HG02840 (cell line): ENCODE measurements around the gene QPCT.
"Not testable (repeated sequence)": the region's sequence is repeated elsewhere in the genome, so short reads cannot be mapped to it uniquely, and the experiment has no call there.

ENCODE experiments used
- ATAC-seq: cut with Tn5 transposase; IDR thresholded peaks from one replicate; pipeline ENCODE4 v1.9.1; 2021; ENCODE audit warnings: mild to moderate bottlenecking, moderate library complexity, moderate number of reproducible peaks; ENCODE audit not compliant: unreplicated experiment, low FRiP score

The QPCT gene

GRCh38 chr2:37389395-37389794 is 45.0 kb downstream of the QPCT start:
- no peak for ATAC-seq

GRCh38 chr2:37389989-37390765 is 45.7 kb downstream of the QPCT start:
- ATAC-seq, result peak; percentile 95

DNA sequence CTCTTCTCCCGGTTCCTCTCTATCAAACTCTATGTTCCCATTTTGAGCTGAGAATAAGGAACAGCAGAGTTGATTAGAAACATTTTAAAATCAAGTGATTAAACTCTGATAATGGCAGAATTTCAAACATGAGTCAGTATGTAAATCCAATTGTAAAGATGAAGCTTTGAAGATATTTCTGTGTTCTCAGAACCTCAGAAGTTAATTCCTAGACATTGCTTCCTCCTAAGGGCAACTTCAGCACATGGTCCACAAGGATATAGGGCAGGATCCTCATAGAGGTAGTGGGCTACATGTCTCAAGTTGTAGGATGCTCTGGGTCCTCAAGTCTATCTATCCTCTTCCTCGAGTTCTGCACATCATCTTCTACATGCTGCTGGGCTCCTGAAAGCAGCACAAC is 46.3 kb downstream of the QPCT start:
- ATAC-seq, result no peak

- ATAC-seq, result no peak
Observed at GRCh38 chr2:37391711-37392110, 47.3 kb downstream of the QPCT start.

GRCh38 chr2:37392428-37392827 is 48.0 kb downstream of the QPCT start:
- no peak for ATAC-seq

DNA sequence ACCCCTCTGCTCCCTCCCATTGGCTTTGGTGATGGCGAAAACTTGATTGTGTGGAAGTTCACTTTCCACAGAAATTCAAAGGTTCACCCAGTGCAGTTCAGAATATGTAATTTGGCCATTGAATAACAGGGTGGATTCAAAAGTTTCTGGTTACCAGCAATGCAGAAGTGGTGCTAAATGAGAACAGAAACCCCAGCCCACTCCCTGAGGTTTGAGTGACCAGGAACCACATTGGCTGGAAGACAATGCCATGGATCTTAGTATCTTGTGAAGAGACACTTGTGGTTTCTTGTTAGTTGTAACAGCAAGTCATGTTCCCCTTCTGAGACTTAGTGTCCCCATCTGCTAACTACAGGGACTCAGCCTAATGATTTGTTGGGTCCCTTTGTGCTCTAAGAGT is 49.8 kb downstream of the QPCT start:
- ATAC-seq, result no peak

- ATAC-seq, result no peak
Observed at GRCh38 chr2:37394796-37395555, 50.5 kb downstream of the QPCT start.

DNA sequence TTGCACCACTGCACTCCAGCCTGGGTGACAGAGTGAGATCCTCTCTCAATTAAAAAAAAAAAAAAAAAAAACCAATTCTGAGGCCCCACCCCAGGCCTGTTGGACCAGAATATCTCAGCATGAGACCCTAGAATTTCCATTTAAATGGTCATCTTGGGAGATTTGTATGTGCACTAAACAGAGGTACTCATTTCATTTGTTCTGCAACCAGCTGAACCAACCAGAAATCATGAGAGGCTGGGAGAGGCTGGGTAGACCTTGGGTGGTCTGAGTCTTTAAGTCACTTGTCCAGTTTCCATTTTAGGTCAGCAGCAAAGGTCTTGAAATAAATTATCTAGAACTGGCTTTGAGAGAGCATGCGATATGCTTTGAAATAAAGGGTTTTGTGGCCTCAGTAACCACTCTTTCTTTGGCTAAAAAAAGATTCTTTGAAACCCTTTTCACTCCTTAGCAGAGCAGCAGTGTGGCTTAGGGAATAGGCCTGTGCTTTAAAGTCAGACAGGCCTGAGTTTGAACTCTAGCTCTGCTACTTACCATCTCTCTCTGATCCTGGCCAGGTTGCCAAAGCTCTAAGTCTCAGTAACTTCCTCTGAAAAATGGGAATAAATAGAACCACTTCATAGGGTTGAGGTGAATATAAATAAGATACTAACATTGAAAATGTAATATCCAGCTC is 52.6 kb downstream of the QPCT start:
- ATAC-seq, result no peak

DNA sequence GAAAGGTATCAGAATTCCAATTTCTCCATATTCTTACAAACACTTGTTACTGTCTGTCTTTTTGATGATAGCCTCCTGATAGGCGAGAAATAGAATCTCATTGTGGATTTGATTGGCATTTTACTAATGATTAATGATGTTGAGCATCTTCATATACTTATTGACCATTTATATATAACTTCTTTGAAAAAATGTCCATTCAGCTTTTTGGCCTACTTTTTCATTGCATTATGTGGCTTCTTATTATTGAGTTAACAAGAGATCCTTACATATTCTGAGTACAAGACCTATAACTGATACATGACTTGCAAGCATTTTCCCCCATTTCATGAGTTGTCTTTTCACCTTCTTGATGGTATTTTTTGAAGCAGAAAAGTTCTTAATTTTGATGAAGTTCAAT is 54.6 kb downstream of the QPCT start:
- no peak for ATAC-seq

- ATAC-seq, result no peak
Observed at GRCh38 chr2:37400041-37400440, 55.6 kb downstream of the QPCT start.

DNA sequence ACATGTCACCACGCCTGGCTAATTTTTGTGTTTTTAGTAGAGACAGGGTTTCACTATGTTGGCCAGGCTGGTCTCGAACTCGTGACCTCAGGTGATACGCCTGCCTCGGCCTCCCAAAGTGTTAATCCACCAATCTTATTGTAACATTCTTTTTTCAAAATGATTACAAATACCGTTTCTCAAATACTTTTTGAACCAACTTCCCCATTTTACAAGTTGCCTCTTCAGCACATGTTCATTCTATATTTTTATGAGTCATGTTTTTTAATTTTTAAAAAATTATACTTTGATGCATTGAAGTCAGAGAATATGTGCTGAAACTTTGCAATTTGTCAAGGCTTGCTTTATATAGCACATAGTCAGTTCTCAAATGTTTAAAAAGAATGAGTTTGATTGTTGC is 58.2 kb downstream of the QPCT start:
- ATAC-seq, result no peak

DNA sequence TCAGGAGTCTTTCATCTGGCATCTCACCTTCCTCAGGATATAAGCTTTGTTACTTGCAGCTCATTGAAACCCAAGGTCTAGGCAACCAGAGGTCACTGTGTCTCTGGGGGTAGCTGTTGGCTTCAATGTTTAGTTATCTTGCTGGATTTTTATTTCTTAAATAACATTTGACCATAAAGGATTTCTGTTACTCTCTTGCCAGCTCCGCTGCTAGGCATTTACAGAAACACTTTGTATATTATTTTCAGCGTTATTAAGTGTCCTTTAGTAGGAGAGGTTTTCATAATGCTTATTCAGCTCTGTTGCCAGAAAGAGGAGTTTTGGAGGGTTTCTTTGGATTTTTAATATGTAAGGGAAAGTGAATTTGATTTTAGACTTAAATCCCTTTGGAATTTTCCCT is 61.4 kb downstream of the QPCT start:
- no peak for ATAC-seq

GRCh38 chr2:37412231-37412630 is 67.8 kb downstream of the QPCT start:
- no peak for ATAC-seq

DNA sequence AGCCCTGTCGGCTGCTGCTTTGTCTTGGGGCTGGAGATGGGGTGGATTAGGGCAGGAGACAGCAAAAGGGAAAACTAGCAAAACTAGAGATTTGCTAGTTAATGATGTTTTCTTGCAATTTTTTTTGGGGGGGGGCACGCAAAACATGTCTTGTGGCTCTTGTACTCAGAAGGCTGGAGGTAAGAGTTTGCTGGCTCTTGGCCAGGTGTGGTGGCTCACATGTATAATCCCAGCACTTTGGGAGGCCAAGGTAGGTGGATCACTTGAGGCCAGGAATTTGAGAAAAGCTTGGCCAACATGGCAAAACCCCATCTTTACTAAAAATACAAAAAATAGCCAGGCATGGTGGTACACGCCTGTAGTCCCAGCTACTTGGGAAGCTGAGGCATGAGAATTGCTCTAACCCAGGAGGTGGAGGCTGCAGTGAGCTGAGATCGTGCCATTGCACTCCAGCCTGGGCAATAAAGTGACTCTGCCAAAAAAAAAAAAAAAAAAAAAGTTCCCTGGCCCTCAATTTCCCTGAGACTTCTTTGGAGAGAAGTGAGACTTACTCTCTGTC is 69.6 kb downstream of the QPCT start:
- ATAC-seq, result not testable (repeated sequence)

GRCh38 chr2:37414470-37414949 is 70.1 kb downstream of the QPCT start:
- ATAC-seq, result no peak

DNA sequence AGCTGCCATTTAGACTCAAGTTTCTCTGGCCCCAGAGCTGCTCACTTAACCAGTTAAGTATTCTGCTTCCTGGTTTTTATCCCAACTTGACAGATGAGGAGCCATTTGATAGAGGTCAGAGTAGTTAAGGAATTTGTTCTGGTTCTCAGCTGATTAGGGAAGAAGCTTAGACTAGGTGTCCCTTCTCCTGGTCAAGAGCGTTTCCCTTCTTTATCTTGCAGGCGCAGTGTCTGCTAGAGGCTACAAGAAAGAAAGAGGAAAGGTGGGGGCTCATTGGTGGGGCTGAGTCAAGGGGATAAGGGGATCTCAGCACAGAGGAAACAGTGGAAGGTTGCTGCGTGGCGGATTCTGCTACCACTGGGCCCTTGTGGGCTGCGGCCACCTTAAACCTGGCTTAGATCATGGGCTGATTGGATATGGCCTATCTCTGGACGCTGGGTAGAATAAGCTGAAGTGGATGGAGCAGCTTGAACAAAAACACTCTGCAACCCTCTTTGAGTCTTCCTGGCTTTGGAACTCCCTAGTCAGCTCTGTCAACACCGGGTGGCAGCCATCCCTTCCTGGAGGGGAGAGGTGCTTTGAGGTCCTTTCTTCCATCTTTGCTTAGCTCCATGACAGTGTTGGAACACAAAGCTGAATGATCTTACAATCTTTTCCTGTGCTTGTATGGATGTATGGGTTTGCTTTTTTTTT is 70.8 kb downstream of the QPCT start:
- no peak for ATAC-seq

GRCh38 chr2:37417321-37417720 is 72.9 kb downstream of the QPCT start:
- no peak for ATAC-seq

DNA sequence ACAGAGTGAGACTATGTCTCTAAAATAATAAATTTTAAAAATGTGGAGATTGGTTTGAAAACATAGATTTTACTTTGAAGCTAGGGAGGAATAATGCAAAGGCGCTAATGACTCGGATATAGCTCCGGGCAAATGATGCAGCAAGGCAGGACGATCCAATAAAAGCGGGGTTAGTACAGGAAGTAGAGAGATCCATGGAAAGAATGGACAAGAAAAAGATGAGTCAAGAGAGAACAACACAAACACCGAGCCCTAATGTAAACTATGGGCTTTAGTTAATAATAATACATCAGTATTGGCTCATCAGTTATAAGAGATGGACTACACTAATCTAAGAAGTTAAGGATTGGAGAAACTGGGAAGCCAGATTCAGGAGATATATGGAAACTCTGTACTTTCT is 74.5 kb downstream of the QPCT start:
- ATAC-seq, result no peak

- ATAC-seq, result no peak
Observed at GRCh38 chr2:37421686-37422085, 77.3 kb downstream of the QPCT start.

GRCh38 chr2:37422816-37423215 is 78.4 kb downstream of the QPCT start:
- no peak for ATAC-seq
